Measurements from ENCODE around the gene RNF213. TPM values are rescaled to one million over a fixed set of nuclear protein-coding genes. Genes with fewer than 3 reads are reported as not detected.

Gene RNF213
- polyA plus RNA-seq, 1 of the 3 experiments (the other 2 are of a cell fraction), result 57.5 TPM

DNA sequence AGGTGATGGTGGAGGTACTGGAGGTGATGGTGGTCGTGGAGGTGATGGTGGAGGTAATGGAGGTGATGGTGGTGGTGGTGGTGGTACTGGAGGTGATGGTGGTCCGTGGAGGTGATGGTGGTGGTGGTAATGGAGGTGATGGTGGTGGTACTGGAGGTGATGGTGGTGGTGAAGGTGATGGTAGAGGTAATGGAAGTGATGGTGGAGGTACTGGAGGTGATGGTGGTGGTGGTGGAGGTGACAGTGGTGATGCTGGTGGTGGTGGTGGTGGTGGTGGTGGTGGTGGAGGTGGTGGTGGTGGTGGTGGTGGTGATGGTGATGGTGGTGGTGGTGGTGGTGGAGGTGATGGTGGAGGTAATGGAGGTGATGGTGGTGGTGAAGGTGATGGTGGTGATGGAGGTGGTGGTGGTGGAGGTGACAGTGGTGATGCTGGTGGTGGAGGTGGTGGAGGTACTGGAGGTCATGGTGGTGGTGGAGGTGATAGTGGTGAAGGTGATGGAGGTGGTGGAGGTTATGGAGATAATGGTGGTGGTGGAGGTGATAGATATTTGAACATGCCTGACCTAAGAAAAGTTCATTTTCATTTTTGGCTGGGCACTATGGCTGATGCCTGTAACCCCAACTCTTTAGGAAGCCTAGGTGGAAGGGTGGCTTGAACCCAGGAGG, 55.0 kb downstream of the RNF213 start (continued):
- TF ChIP-seq NRF1 (IDR thresholded peaks at IDR 0.05; ENCODE audit: low read depth, low read length), result no peak
- TF ChIP-seq, protein P1, sequence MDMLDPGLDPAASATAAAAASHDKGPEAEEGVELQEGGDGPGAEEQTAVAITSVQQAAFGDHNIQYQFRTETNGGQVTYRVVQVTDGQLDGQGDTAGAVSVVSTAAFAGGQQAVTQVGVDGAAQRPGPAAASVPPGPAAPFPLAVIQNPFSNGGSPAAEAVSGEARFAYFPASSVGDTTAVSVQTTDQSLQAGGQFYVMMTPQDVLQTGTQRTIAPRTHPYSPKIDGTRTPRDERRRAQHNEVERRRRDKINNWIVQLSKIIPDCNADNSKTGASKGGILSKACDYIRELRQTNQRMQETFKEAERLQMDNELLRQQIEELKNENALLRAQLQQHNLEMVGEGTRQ (IDR thresholded peaks at IDR 0.05; ENCODE audit: borderline replicate concordance, low read depth, low read length), result no peak
- TF ChIP-seq, protein P2, sequence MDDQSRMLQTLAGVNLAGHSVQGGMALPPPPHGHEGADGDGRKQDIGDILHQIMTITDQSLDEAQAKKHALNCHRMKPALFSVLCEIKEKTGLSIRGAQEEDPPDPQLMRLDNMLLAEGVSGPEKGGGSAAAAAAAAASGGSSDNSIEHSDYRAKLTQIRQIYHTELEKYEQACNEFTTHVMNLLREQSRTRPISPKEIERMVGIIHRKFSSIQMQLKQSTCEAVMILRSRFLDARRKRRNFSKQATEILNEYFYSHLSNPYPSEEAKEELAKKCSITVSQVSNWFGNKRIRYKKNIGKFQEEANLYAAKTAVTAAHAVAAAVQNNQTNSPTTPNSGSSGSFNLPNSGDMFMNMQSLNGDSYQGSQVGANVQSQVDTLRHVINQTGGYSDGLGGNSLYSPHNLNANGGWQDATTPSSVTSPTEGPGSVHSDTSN (IDR thresholded peaks at IDR 0.05), result no peak

DNA sequence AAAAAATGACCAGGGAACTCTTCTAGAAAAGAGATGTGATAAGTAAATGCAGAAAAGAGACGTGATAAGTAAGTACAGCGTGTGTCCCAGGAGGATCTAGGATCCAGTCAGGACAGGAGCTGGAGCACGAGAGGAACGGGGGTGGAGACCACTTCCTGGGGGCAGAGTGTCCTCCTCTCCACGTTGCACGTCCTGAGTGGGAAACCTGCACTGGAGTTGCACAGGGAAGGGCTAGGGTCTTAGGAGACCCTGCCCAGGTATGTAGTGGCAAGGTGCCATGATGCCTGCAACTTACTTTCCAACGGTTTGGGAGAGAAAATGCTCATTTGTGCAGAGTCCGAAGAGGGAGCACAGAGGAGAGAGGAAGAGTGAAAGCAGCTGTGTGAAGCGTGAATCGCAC, 55.8 kb downstream of the RNF213 start:
- ChIA-PET POLR2A (no interaction called here), CTCF (no interaction called here)
- peaks cover 19% of the 10 kb centered on the region for H3F3A ChIP-seq (replicated peaks; ENCODE audit: insufficient read depth)
- DNase-seq, result no peak
- H3K36me3 ChIP-seq (replicated peaks in 1 of 2; ENCODE audit: control insufficient read depth in 1 of 2, insufficient read depth in 2 of 2, low read length in 1 of 2), result peaks cover 44 to 53% of the 10 kb centered on the region in 2 experiments
- no peak overlapping the region for H3K27ac ChIP-seq (ENCODE audit: low read depth in 2 of 2, low read length in 1 of 2)
- peaks cover 15% of the 10 kb centered on the region; the same call in 1 of the 2 replicates for H3K79me2 ChIP-seq (ENCODE audit: insufficient read depth)
- no peak overlapping the region for H3K4me3 ChIP-seq (ENCODE audit: low read depth in 2 of 2, low read length in 1 of 2)
- no peak overlapping the region for H2AFZ ChIP-seq (ENCODE audit: low read depth)
- H3K4me2 ChIP-seq, result no peak overlapping the region
- H3K27me3 ChIP-seq (ENCODE audit: insufficient read depth), result no peaks in the 10 kb centered on the region
- H3K9me2 ChIP-seq, result no peaks in the 10 kb centered on the region
- no peaks in the 10 kb centered on the region for H3K4me1 ChIP-seq (ENCODE audit: control insufficient read depth in 1 of 2, insufficient read depth in 2 of 2, low read depth in 1 of 2, low read length in 1 of 2)
- H3K9ac ChIP-seq, result no peak overlapping the region
- H3K9me3 ChIP-seq, result no peaks in the 10 kb centered on the region
- WGBS (ENCODE audit: low lambda C conversion rate), result 74% methylated on average over 10 of the region's 10 CpGs
- TF ChIP-seq FOXM1 (IDR thresholded peaks at IDR 0.05; ENCODE audit: low read depth), result no peak
- TF ChIP-seq ELF1 (IDR thresholded peaks at IDR 0.05), result no peak
- TF ChIP-seq, protein P1 (IDR thresholded peaks at IDR 0.05; ENCODE audit: borderline replicate concordance, low read depth, low read length), result no peak
- TF ChIP-seq TAF1 (IDR thresholded peaks at IDR 0.05; ENCODE audit: borderline replicate concordance, low read depth, low read length), result no peak
- TF ChIP-seq, protein P3, sequence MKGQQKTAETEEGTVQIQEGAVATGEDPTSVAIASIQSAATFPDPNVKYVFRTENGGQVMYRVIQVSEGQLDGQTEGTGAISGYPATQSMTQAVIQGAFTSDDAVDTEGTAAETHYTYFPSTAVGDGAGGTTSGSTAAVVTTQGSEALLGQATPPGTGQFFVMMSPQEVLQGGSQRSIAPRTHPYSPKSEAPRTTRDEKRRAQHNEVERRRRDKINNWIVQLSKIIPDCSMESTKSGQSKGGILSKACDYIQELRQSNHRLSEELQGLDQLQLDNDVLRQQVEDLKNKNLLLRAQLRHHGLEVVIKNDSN (IDR thresholded peaks at IDR 0.05; ENCODE audit: borderline replicate concordance, low read depth), result no peak
- TF ChIP-seq, protein P4, sequence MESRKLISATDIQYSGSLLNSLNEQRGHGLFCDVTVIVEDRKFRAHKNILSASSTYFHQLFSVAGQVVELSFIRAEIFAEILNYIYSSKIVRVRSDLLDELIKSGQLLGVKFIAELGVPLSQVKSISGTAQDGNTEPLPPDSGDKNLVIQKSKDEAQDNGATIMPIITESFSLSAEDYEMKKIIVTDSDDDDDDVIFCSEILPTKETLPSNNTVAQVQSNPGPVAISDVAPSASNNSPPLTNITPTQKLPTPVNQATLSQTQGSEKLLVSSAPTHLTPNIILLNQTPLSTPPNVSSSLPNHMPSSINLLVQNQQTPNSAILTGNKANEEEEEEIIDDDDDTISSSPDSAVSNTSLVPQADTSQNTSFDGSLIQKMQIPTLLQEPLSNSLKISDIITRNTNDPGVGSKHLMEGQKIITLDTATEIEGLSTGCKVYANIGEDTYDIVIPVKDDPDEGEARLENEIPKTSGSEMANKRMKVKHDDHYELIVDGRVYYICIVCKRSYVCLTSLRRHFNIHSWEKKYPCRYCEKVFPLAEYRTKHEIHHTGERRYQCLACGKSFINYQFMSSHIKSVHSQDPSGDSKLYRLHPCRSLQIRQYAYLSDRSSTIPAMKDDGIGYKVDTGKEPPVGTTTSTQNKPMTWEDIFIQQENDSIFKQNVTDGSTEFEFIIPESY (IDR thresholded peaks at IDR 0.05; ENCODE audit: borderline replicate concordance, low read depth), result no peak
- TF ChIP-seq SMC3 (IDR thresholded peaks at IDR 0.05; ENCODE audit: low read depth, low read length), result no peak
- no peak for TF ChIP-seq RFX5 (IDR thresholded peaks at IDR 0.05; ENCODE audit: low read length)
- no peak for TF ChIP-seq MEF2A (IDR thresholded peaks at IDR 0.05; ENCODE audit: borderline replicate concordance, low read depth)
- no peak for TF ChIP-seq YY1 (IDR thresholded peaks at IDR 0.05; ENCODE audit: low read depth)
- no peak for TF ChIP-seq NRF1 (IDR thresholded peaks at IDR 0.05; ENCODE audit: low read depth, low read length)
- TF ChIP-seq MXI1 (IDR thresholded peaks at IDR 0.05; ENCODE audit: low read depth, low read length), result no peak
- TF ChIP-seq GATA2 (CRISPR knock-in tag; IDR thresholded peaks at IDR 0.05), result no peak
- TF ChIP-seq TEAD4 (IDR thresholded peaks at IDR 0.05; ENCODE audit: borderline replicate concordance, insufficient read depth), result no peak
- TF ChIP-seq, protein P5, sequence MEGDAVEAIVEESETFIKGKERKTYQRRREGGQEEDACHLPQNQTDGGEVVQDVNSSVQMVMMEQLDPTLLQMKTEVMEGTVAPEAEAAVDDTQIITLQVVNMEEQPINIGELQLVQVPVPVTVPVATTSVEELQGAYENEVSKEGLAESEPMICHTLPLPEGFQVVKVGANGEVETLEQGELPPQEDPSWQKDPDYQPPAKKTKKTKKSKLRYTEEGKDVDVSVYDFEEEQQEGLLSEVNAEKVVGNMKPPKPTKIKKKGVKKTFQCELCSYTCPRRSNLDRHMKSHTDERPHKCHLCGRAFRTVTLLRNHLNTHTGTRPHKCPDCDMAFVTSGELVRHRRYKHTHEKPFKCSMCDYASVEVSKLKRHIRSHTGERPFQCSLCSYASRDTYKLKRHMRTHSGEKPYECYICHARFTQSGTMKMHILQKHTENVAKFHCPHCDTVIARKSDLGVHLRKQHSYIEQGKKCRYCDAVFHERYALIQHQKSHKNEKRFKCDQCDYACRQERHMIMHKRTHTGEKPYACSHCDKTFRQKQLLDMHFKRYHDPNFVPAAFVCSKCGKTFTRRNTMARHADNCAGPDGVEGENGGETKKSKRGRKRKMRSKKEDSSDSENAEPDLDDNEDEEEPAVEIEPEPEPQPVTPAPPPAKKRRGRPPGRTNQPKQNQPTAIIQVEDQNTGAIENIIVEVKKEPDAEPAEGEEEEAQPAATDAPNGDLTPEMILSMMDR (IDR thresholded peaks at IDR 0.05), result no peak
- TF ChIP-seq, protein P6, sequence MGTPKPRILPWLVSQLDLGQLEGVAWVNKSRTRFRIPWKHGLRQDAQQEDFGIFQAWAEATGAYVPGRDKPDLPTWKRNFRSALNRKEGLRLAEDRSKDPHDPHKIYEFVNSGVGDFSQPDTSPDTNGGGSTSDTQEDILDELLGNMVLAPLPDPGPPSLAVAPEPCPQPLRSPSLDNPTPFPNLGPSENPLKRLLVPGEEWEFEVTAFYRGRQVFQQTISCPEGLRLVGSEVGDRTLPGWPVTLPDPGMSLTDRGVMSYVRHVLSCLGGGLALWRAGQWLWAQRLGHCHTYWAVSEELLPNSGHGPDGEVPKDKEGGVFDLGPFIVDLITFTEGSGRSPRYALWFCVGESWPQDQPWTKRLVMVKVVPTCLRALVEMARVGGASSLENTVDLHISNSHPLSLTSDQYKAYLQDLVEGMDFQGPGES (IDR thresholded peaks at IDR 0.05; ENCODE audit: low read depth, low read length), result no peak
- TF ChIP-seq POLR2AphosphoS5 (IDR thresholded peaks at IDR 0.05; ENCODE audit: low read depth, low read length), result no peak
- H4K20me1 ChIP-seq (ENCODE audit: insufficient read depth), result peaks cover 9% of the 10 kb centered on the region

Measured in SK-N-SH (cell line).